Smooth muscle cell of the brain vasculature (primary cell): ENCODE measurements around the gene BRI3BP.
"Not testable (repeated sequence)": the region's sequence is repeated elsewhere in the genome, so short reads cannot be mapped to it uniquely, and the experiment has no call there.

Experiments
- DNase-seq: peaks from one replicate; pipeline ENCODE4 v3.0.0-alpha.2; 2012; ENCODE audit warnings: low read depth, low spot score

The BRI3BP gene

GRCh38 chr12:125021771-125022170, 28.3 kb downstream of the BRI3BP start:
- no peak for DNase-seq

DNA sequence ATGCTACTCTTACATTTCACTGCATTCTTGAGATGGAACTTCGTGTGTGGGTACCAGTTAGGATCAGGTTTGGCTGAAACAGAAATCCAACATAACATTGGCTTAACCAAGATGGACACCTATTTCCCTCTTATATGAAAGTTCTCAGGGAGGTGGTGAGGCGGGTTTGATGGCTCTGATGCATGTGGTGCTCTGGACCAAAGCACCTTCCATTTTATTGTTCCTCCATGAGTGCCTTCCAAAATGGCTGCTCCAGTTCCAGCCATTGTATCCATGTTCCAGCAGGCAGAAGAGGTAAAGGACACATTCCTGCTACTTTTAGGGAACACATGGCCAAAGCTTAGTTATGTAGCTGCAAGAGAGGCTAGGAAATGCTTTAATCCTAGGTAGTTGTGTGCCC, 29.6 kb downstream of the BRI3BP start:
- no peak for DNase-seq

DNA sequence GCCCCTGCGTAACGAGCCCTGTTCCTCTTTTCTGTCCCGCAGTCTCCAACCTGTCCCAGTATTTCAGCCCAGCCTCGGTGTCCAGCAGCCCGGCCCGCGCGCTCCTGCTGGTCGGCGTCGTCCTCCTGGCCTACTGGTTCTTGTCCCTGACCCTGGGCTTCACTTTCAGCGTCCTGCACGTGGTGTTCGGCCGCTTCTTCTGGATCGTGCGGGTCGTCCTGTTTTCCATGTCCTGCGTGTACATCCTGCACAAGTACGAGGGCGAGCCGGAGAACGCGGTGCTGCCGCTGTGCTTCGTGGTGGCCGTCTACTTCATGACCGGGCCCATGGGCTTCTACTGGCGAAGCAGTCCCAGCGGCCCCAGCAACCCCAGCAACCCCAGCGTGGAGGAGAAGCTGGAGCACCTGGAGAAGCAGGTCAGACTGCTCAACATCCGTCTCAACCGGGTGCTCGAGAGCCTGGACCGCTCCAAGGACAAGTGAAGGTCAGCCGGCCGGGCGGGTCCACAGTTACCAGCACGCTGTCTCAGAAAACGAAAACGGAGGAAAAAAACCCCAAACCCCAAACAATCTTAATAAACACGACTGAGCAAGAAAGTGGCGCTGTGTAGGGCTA, 31.6 kb downstream of the BRI3BP start:
- DNase-seq = no peak

DNA sequence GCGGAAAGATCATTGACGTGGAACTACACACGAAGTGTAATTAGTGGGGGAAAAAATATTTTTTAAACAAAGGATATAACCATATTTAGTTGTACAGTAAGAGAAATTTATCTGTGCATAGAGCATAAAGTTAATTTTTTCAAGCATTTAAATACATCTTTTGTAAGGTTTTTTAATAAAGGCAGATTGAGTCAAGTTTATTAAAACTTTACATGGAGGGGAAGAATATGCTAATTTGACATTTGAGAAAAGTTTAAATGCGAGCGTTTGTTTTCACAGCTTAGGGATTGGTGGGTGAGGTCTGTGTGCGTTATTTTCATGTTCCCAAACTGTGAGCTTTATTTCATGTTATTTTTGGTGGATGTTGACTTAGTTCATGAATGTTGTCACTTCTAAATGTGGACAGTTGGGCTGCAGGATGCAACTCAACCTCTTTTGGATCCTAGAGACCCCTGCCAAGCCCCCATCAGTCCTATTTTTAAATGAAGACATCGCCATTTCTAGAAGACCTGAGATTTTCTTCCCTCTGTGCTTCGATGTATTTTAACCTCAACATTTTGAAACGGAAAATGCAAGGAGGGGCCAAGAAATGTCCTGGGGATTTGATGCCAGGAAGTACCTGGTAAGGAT, 32.3 kb downstream of the BRI3BP start:
- DNase-seq = no peak

DNA sequence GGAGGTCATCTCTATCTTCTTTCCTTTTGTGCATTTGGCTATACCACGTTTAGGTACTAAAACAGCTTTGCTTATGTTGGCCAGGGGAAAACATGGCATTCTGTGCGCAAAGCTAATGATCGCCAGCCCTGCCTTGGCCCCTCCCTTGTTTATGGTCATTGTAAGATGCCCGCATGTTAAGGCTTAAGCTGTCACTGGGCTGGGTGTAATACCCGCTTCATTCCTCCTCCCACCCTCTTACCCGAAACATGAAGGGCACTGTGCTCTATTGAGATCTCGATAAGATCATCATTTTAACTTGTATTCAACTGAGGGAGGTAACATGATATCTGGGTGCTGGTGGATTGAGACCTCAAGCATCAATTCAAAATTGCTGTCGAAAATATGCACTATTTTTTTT, 34.7 kb downstream of the BRI3BP start:
- no peak for DNase-seq

DNA sequence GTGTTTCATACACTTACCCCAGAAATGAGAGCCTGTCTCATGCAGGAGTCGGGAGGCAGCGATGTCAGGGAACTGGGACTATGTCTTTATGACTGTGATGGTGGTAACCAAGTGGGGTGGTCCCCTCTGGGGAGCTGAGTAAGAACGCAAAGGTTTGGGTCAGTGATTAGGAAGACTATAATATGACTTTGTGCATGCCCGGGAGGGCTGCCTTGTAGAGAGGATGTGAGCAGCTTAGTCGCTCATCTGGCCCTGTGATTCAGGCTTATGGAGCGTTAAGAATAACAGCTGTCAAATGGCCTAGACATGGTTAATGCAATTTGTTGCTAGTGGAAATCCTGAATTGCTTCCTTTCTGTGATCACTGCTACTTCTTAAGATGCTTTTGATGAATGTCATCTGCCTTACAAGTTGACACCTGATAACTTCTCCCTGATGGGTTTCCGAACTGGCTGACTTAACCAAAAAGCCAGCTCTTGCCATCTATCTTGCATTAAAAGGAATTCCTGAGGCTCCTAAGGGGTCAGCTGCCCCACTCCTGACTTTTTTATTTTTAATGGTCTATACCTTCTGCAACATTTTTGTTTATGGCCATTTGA, 36.4 kb downstream of the BRI3BP start:
- DNase-seq = no peak

DNA sequence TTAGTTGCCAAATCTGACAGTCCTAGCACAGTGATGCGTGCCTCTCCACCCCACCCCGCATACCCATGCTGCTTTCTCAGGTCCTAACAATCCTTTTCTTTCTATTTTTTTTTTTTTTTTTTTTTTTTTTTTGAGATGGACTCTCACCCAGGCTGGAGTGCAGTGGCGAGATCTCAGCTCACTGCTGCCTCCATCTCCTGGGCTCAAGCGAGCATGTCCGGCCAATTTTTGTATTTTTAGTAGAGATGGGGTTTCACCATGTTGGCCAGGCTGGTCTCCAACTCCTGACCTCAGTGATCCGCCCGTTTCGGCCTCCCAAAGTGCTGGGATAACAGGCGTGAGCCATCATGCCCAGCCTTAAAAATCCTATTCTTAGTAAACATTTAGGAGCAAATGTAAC, 38.0 kb downstream of the BRI3BP start:
- DNase-seq = not testable (repeated sequence)

DNA sequence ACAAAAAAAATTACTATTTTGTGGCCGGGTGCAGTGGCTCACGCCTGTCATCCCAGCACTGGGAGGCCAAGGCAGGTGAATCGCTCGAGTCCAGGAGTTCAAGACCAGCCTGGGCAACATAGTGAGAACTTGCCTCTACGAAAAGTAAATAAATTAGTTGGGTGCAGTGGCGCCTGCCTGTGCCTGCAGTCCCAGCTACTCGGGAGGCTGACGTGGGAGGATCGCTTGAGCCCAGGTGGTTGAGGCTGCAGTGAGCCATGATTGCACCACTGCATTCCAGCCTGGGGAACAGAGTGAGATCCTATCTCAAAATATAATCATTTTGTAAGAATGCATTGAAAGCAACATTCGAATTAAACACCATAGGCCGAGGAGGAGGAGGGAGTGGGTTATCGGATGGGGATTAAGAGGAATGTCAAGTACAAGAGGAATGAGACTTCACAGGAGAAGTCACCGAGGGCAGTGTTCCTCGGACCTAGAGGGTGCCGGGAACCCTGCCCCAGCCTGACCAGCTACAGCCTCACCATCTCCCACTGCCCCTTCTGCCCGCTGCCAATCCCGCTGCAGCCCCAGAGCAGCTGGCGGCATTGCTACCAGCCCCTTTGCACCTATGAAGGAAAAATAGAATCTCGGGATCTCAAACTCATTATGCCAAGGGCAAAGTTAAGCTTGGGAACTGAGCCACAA, 39.2 kb downstream of the BRI3BP start:
- no peak for DNase-seq

DNA sequence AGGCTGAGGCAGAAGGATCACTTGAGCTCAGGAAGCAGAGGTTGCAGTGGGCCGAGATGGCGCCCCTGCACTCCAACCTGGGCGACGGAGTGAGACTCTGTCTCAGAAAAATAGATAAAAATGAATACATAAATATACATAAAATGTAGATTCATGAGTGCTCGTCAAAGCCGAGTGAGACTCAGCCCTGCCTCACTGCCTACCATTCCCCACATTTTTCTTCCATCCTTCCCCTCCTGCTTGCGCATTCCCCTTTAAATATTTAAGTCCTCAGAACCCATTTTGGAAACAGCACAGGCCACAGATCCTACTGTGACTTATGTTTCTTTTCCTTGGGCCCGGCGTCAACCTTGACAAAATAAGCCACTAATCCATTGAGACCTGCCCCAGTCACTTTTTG, 39.8 kb downstream of the BRI3BP start:
- no peak for DNase-seq

DNA sequence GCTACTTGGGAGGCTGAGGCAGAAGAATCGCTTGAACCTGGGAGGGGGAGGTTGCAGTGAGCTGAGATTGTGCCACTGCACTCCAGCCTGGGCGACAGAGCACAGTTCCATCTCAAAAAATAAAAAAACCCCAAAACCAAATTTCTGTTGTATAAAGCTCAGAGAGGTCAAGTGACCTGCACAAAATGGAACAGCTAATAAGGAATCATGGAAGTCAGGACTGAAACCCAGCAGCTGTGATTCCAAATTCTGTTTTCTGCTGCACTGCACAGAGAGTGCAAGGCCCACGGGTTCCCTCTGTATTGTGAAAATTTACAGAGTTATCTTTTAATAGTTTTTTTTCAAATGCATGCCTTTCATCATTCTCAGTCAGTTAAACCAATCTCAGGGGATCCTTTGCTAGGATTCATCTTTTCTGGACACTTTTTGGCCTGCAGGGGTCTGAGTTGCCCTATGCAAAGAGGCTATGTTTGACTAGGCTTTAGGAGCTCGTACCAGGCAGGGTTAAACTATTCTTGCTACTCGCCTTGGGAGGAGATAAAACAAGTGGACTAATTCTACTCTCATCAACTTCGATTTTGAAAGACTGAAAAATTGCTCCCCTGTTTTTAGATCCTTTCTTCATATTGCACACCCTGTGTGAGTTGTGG, 45.7 kb downstream of the BRI3BP start:
- no peak for DNase-seq

DNA sequence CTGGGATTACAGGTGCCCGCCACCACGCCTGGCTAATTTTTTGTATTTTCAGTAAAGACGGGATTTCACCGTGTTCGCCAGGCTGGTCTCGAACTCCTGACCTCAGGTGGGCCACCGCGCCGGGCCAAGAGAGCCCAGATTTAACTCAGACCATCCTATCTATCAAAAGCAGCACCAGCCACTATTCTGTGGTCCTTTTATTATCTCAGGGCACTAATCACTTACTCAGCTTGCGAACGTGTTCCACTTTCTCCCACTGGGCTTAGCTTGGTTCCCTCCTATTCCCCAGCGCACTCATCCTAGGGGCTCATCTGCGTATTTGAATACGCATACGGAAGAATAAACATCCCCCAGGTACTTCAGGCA, 55.6 kb downstream of the BRI3BP start:
- DNase-seq = no peak

DNA sequence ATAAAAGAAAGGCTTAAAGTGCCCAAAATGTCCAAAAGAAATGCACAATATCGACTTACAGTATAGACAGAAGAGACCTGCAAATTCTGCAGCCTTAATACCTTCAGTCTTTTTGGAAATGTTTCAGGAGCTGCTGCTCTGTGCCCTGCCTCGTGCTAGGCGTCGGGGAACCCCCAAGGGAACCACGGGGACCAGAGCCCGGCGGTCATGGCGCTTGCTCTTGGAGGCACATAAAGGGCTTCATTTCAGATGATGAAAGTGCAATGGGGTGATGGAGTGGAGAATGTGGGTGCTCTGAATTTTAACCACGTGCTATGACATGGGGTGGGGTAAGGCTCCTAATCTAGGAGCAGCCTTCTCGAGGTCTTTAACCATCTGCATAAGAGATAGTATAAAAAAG, 57.0 kb downstream of the BRI3BP start:
- no peak for DNase-seq

DNA sequence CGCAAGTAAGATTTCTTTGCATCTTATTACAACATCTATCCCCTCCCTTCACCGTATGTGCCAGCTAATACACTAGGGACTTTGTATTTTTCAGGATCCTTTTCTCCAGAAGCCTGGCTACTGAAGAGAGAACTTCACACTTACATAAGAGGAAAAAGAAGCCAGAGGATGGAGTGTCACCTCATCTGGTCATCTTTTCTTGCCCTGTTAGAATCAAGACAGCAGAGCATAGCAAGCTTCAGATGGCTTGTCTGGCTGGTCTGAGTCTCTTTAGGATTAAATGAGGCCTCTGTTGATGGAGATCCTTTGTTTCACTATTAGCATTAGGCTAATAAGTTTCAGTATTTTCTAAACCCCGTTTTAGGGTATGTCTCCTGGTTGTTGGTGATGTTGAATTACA, 57.4 kb downstream of the BRI3BP start:
- no peak for DNase-seq

DNA sequence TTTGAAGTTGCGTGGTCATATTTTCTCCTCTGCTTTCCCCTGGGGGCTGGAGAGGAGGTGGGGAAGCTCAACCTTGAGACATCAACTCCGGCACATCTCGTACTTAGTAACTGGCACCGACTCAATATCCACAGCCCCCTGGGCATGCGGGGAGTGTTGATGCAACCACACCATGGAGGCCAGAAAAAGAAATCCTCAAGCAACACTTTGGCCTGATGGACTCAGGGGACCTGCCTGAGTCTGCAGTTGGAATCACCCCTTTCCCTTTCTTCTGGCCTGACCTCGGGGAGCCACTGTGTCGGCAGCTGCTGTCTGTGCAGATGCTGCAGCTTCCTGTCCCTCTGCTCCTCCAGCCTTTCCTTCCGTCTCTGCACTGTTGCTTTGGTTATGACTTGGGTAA, 60.4 kb downstream of the BRI3BP start:
- DNase-seq = peak; percentile 62

DNA sequence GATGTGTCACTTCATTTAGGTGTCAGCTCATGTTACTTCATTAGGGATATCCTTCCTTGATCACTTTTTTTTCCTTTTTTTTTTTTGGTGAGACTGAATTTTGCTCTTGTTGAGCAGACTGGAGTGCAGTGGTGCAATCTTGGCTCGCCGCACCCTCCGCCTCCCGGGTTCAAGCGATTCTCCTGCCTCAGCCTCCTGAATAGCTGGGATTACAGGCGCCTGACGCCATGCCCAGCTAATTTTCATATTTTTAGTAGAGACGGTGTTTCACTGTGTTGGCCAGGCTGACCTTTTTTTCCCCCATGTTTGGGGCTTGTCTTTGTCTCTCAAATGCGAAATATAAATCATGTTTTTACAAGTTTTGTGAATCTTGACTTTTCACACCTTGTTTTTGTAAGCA, 62.1 kb downstream of the BRI3BP start:
- DNase-seq = no peak

DNA sequence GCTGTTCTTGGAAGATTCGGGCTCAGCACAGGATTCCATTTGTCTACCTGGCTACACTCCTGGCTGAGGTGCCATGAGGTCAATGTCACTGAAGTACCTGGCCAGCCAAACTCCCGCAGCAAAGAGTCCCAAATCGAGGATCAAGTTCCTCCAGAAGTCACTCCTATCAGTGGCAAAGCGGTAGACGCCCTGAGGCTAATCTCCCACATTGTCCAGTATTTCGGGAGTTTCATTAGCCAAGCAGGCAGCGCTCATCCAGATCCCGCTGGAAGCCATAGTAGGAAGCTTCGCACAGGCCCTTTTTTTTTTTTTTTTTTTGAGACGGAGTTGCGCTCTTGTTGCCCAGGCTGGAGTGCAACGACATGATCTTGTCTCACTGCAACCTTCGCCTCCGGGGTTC, 62.9 kb downstream of the BRI3BP start:
- DNase-seq = no peak

DNA sequence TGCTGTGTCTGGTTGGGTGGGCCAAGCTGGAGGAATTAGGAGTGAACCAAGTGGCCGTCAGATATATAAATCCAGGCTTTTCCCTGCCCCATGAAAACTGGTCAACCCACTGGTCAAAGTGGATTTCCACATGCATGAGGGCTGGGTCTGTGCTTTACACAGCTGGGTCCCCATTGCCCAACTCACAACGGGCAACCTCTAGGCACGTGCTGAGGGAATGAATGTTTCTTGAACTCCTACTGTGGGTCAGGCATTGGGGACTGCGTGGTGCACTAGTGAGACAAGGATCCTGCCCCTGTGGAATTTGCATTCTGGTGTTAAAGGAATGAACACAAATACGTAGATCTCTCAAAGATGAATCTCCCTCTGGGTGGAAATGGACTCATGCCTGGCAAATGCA, 64.3 kb downstream of the BRI3BP start:
- DNase-seq = no peak

- DNase-seq = no peak
Observed at GRCh38 chr12:125061229-125061628, 67.8 kb downstream of the BRI3BP start.

DNA sequence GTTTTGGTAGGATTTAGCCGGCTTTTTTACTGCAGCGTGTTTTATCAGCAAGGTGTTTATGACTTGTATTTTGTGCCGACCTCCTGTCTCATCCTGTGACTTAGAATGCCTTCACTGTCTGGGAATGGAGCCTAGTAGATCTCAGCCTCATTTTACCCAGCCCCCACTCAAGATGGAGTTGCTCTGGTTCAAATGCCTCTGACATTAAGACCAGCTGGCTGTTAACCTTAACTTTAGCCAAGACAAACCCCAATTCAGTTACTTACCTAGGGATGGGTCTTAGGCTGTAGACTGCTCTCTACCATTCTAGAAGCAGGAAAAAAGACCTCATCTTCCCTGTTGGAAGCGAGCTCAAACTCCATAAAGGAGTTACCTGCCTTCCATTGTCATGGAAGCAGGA, 70.1 kb downstream of the BRI3BP start:
- DNase-seq = not testable (repeated sequence)

- no peak for DNase-seq
Observed at GRCh38 chr12:125064492-125064891, 71.0 kb downstream of the BRI3BP start.

DNA sequence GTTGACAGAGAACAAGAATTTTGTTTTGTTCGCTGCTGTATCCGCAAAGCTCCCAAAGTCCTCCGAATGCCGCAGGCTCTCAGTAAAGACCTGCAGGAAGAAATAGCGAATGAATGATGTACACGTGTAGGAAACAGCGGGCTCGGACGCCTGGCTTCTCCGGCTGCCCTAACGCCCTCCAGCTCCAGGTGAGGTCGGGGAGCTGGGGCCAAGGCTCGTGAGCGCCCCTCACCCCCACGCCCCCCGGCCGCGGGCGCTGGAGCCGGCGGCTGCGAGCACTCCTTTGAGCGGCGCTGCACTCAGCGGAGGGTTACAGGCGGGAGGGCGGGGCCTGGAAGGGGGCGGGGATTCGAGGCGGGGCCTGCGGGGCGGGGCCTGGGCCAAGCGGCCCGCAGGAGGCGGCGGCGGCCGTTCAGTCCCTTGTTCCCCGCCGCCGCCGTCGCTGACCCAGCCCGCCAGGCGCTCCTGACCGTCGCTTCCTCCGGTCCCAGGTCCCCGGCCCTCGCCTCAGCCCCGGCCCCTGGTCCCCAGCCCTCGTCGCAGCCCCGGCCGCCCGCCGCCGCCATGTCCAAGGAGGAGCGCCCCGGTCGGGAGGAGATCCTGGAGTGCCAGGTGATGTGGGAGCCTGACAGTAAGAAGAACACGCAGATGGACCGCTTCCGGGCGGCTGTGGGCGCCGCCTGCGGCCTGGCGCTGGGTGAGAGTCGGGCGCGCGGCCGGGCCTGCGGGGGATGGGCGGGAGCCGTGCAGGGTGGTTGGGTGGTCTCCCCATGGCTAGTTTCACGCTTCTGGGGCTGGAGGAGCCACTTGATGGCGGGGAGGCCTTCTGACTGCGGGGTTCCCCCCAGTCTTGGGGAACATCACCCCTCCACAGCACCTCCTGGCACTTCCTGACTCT, 71.8 kb downstream of the BRI3BP start, which contains the start of gene AACS:
Gene AACS (plus strand): TSS at position 415 of the 898 bp plus-strand sequence. CDS start 150 bp downstream, at position 565.
- no peak for DNase-seq
